Colon (tissue), 2 donors: ENCODE measurements around the gene RETREG3.

ENCODE experiments used
- FAIRE-seq: peaks from 2 replicates; lab custom pipeline; 2012; peaks lifted over from hg19 to GRCh38; lab: Jason Lieb, UNC
- donor health status: control.
- donor health status: control.

The RETREG3 gene

GRCh38 chr17:42531455-42532354, 77.5 kb downstream of the RETREG3 start:
- FAIRE-seq, result no peak

- no peak for FAIRE-seq
These were observed 78.2 kb downstream of the RETREG3 start for GRCh38 chr17:42530952-42531454.
